Mesenchymal stem cell (in vitro differentiated cells and primary cell): ENCODE results near the gene PTPRH.
"Not testable (repeated sequence)": the region's sequence is repeated elsewhere in the genome, so short reads cannot be mapped to it uniquely, and the experiment has no call there.

Source experiments
- DNase-seq: peaks from one replicate; pipeline ENCODE4 v3.0.0-alpha.2; 2013
- H2AFZ ChIP-seq: one replicate; pipeline ENCODE4 v1.6.1; 2013; ENCODE audit warnings: low read depth, mild to moderate bottlenecking, control low read depth, inconsistent platforms, low read length, moderate library complexity
- H2AK5ac ChIP-seq: 2 replicates; pipeline ENCODE4 v1.6.1; 2013; ENCODE audit warnings: low read length, moderate library complexity, mild to moderate bottlenecking, inconsistent platforms; ENCODE audit not compliant: severe bottlenecking
- H2BK120ac ChIP-seq: one replicate; pipeline ENCODE4 v1.6.1; 2013; ENCODE audit warnings: low read depth, mild to moderate bottlenecking, inconsistent platforms, low read length, moderate library complexity
- H2BK12ac ChIP-seq, 2 experiments: one replicate each; pipeline ENCODE4 v1.6.1; 2013; ENCODE audit warnings: inconsistent platforms in 2 of 2, low read length in 2 of 2, mild to moderate bottlenecking in 2 of 2, moderate library complexity in 2 of 2, control low read depth in 1 of 2
- H2BK15ac ChIP-seq: one replicate; pipeline ENCODE4 v1.6.1; 2013; ENCODE audit warnings: mild to moderate bottlenecking, low read depth, inconsistent platforms; ENCODE audit not compliant: poor library complexity, severe bottlenecking
- H2BK5ac ChIP-seq: 2 replicates; pipeline ENCODE4 v1.6.1; 2013; ENCODE audit warnings: low read depth, mild to moderate bottlenecking, low read length, control low read depth, inconsistent platforms; ENCODE audit not compliant: poor library complexity, severe bottlenecking
- H3K14ac ChIP-seq, 2 experiments: one replicate each; pipeline ENCODE4 v1.6.1; 2013; ENCODE audit warnings: inconsistent platforms in 2 of 2, low read length in 2 of 2, control low read depth in 1 of 2, mild to moderate bottlenecking in 1 of 2, moderate library complexity in 1 of 2
- H3K18ac ChIP-seq, 2 experiments: one replicate each; pipeline ENCODE4 v1.6.1; 2013; ENCODE audit warnings: inconsistent platforms in 2 of 2, low read length in 2 of 2, control low read depth in 1 of 2, low read depth in 1 of 2, mild to moderate bottlenecking in 1 of 2
- H3K23ac ChIP-seq, 2 experiments: one replicate each; pipeline ENCODE4 v1.6.1; 2013; ENCODE audit warnings: inconsistent platforms in 2 of 2, low read length in 2 of 2, mild to moderate bottlenecking in 2 of 2, moderate library complexity in 2 of 2, control low read depth in 1 of 2
- H3K27ac ChIP-seq: 2 replicates; pipeline ENCODE4 v1.5.1; 2013; ENCODE audit warnings: mild to moderate bottlenecking, moderate library complexity, low read length, control low read depth, inconsistent platforms; ENCODE audit not compliant: poor library complexity, severe bottlenecking
- H3K27me3 ChIP-seq, 2 experiments: 2 replicates each; pipeline versions ENCODE4 v1.6.1 to v1.7.0; 2013; ENCODE audit warnings: low read length in 2 of 2, mild to moderate bottlenecking in 2 of 2, moderate library complexity in 2 of 2, control low read depth in 1 of 2, inconsistent platforms in 1 of 2; ENCODE audit not compliant: control insufficient read depth in 1 of 2, insufficient read depth in 1 of 2
- H3K36me3 ChIP-seq, 2 experiments: 2 replicates each; pipeline versions ENCODE4 v1.6.1 to v1.7.0; 2013; ENCODE audit warnings: low read length in 2 of 2, control low read depth in 1 of 2, inconsistent platforms in 1 of 2, low read depth in 1 of 2, mild to moderate bottlenecking in 1 of 2; ENCODE audit not compliant: insufficient read depth in 2 of 2, control insufficient read depth in 1 of 2
- H3K4ac ChIP-seq, 2 experiments: one replicate each; pipeline ENCODE4 v1.6.1; 2013; ENCODE audit warnings: inconsistent platforms in 2 of 2, low read length in 2 of 2, mild to moderate bottlenecking in 2 of 2, moderate library complexity in 2 of 2, control low read depth in 1 of 2, low read depth in 1 of 2
- H3K4me1 ChIP-seq: 2 replicates; pipeline ENCODE4 v1.6.1; 2013; ENCODE audit warnings: low read depth, low read length, control low read depth; ENCODE audit not compliant: control insufficient read depth, insufficient read depth
- H3K4me2 ChIP-seq: 2 replicates; pipeline ENCODE4 v1.6.1; 2013; ENCODE audit warnings: low read length, mild to moderate bottlenecking, inconsistent platforms; ENCODE audit not compliant: poor library complexity, severe bottlenecking
- H3K4me3 ChIP-seq, 2 experiments: 2 replicates each; pipeline versions ENCODE4 v1.5.1 to v1.7.0; 2013; ENCODE audit warnings: low read length in 2 of 2, mild to moderate bottlenecking in 2 of 2, control low read depth in 1 of 2, low read depth in 1 of 2; ENCODE audit not compliant: insufficient read depth in 1 of 2
- H3K79me1 ChIP-seq: replicated peaks from 2 replicates; pipeline ENCODE4 v1.6.1; 2013; ENCODE audit warnings: mild to moderate bottlenecking, control low read depth, low read length, inconsistent platforms; ENCODE audit not compliant: poor library complexity, severe bottlenecking
- H3K9ac ChIP-seq: 2 replicates; pipeline ENCODE4 v1.7.0; 2013; ENCODE audit warnings: mild to moderate bottlenecking, low read length, moderate library complexity
- H3K9me3 ChIP-seq: 2 replicates; pipeline ENCODE4 v1.7.0; 2013; ENCODE audit warnings: mild to moderate bottlenecking, low read length; ENCODE audit not compliant: control insufficient read depth
- H4K8ac ChIP-seq: one replicate; pipeline ENCODE4 v1.6.1; 2013; ENCODE audit warnings: inconsistent platforms, mild to moderate bottlenecking, low read length, moderate library complexity
- H4K91ac ChIP-seq: one replicate; pipeline ENCODE4 v1.6.1; 2013; ENCODE audit warnings: mild to moderate bottlenecking, low read length, inconsistent platforms
- WGBS: methylation state at CpG from one replicate; pipeline ENCODE4 v1.1.7; 2013; ENCODE audit warnings: mixed read lengths; 5-methylcytosine and 5-hydroxymethylcytosine counted together

The PTPRH gene

GRCh38 chr19:55206664-55207500 is 2.4 kb downstream of the PTPRH start:
- H3K4me3 ChIP-seq: peak overlapping the region in 1 of 2 experiments; percentile 81
- no peak overlapping the region for H2BK5ac ChIP-seq
- no peak overlapping the region for H2AK5ac ChIP-seq
- peak overlapping the region; percentile 85 for H3K9ac ChIP-seq
- H3K4me2 ChIP-seq: peak overlapping the region; percentile 70
- no peak overlapping the region for H3K4ac ChIP-seq
- H3K18ac ChIP-seq: peak overlapping the region in 1 of 2 experiments; percentile 54
- H3K79me1 ChIP-seq: no peaks in the 10 kb centered on the region
- H3K36me3 ChIP-seq: peaks cover 0 to 19% of the 10 kb centered on the region in 2 experiments
- H2BK120ac ChIP-seq: peak overlapping the region; percentile 85
- peak; percentile 90 for DNase-seq
- no peak overlapping the region for H3K23ac ChIP-seq
- peaks cover 0 to 7% of the 10 kb centered on the region in 2 experiments for H3K27me3 ChIP-seq
- WGBS: 35% methylated on average over 29 of the region's 29 CpGs
- H3K4me1 ChIP-seq: peaks cover 25% of the 10 kb centered on the region
- H3K27ac ChIP-seq: no peak overlapping the region
- H4K8ac ChIP-seq: peak overlapping the region; percentile 62
- H3K9me3 ChIP-seq: no peaks in the 10 kb centered on the region
- H2BK15ac ChIP-seq: peak overlapping the region; percentile 90
- H4K91ac ChIP-seq: no peak overlapping the region
- no peak overlapping the region for H3K14ac ChIP-seq
- no peak overlapping the region for H2AFZ ChIP-seq
- peak overlapping the region in 1 of 2 experiments; percentile 15 for H2BK12ac ChIP-seq

GRCh38 chr19:55202199-55202598 is 7.1 kb downstream of the PTPRH start:
- H2BK120ac ChIP-seq, H3K4me2 ChIP-seq, H3K4me1 ChIP-seq, H2AK5ac ChIP-seq, H3K27me3 ChIP-seq, H4K8ac ChIP-seq, H2AFZ ChIP-seq, H3K18ac ChIP-seq, H3K23ac ChIP-seq, H3K4me3 ChIP-seq, H2BK12ac ChIP-seq, H3K27ac ChIP-seq, H3K14ac ChIP-seq, H3K4ac ChIP-seq, H2BK5ac ChIP-seq, H3K9me3 ChIP-seq, H4K91ac ChIP-seq, H3K9ac ChIP-seq, H3K79me1 ChIP-seq, H2BK15ac ChIP-seq: not testable (repeated sequence)
- 72% methylated on average over 3 of the region's 10 CpGs for WGBS
- peak; percentile 14 for DNase-seq
- peaks cover 0 to 49% of the 10 kb centered on the region in 2 experiments for H3K36me3 ChIP-seq

- Histone ChIP-seq H3K14ac (no peak overlapping the region), H3K4me3 (no peak overlapping the region), H2BK5ac (no peak overlapping the region), H3K9ac (no peak overlapping the region), H3K79me1 (no peaks in the 10 kb centered on the region), H2BK15ac (no peak overlapping the region), H2BK12ac (no peak overlapping the region), H3K4ac (no peak overlapping the region), H3K9me3 (no peaks in the 10 kb centered on the region), H2AK5ac (no peak overlapping the region), H3K27me3 (peaks cover 0 to under 1% of the 10 kb centered on the region in 2 experiments), H4K91ac (no peak overlapping the region), H3K36me3 (peaks cover 0 to 50% of the 10 kb centered on the region in 2 experiments), H2AFZ (no peak overlapping the region), H2BK120ac (no peak overlapping the region), H3K4me1 (no peaks in the 10 kb centered on the region), H3K27ac (no peak overlapping the region), H4K8ac (no peak overlapping the region), H3K18ac (no peak overlapping the region), H3K4me2 (no peak overlapping the region), H3K23ac (no peak overlapping the region)
- DNase-seq: no peak
- 74% methylated on average over 5 of the region's 5 CpGs for WGBS
Observed at GRCh38 chr19:55199620-55200204, 9.6 kb downstream of the PTPRH start.

GRCh38 chr19:55198651-55199050 is 10.7 kb downstream of the PTPRH start:
- Histone ChIP-seq H3K27ac (no peak overlapping the region), H3K9ac (no peak overlapping the region), H2BK5ac (no peak overlapping the region), H2BK12ac (no peak overlapping the region), H3K4me2 (no peak overlapping the region), H3K14ac (no peak overlapping the region), H4K91ac (no peak overlapping the region), H3K4me3 (no peak overlapping the region), H3K36me3 (peaks cover 0 to 44% of the 10 kb centered on the region in 2 experiments), H2AK5ac (no peak overlapping the region), H3K18ac (no peak overlapping the region), H3K9me3 (no peaks in the 10 kb centered on the region), H2BK15ac (no peak overlapping the region), H3K79me1 (no peaks in the 10 kb centered on the region), H2BK120ac (no peak overlapping the region), H4K8ac (no peak overlapping the region), H3K4me1 (no peaks in the 10 kb centered on the region), H2AFZ (no peak overlapping the region), H3K4ac (no peak overlapping the region), H3K23ac (no peak overlapping the region), H3K27me3 (no peaks in the 10 kb centered on the region)
- 79% methylated on average over 5 of the region's 5 CpGs for WGBS
- no peak for DNase-seq
